ENCODE measurements around the gene RANBP6. TPM values are rescaled to one million over a fixed set of nuclear protein-coding genes. Genes with fewer than 3 reads are reported as not detected.

RANBP6 gene
- total and polyA plus RNA-seq, 4 donors = 5.8 to 19.5 (median 12.3) TPM

DNA sequence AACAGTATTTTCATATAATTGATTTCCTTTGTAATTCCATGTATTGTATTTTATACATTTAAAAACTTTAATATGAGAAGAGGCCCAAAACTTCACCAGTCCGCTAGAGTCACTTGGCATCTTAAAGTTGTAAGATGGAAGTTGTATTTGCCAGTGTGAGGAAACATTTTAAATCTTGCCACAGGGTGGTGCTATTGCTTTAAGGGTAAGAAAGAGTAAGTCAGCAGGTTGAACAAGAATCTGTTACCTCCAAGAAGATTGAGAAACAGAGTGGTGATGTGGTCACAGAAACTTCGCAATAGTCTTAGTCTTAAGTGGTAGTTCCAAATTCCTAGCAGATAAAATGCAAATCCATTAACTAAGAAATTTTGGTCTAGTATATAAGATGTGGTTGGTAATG lies 39.8 kb upstream of the RANBP6 start:
- no peaks in the 10 kb centered on the region for H3K27me3 ChIP-seq (ENCODE audit: control insufficient read depth in 3 of 3, insufficient read depth in 3 of 3, low read length in 2 of 3)
- 18 to 29% methylated on average over 2 of the region's 2 CpGs for WGBS, 2 donors
- H3K27ac ChIP-seq (ENCODE audit: low read depth in 1 of 2, low read length in 1 of 2) = no peak overlapping the region
- ATAC-seq (ENCODE audit: insufficient read depth, low FRiP score) (peak; percentile 89), DNase-seq (peak; percentile 24 to 83 (median 55))
- H3K4me1 ChIP-seq (ENCODE audit: control insufficient read depth in 5 of 5, insufficient read depth in 5 of 5, low read length in 5 of 5) = no peaks in the 10 kb centered on the region
- H3K36me3 ChIP-seq (ENCODE audit: control insufficient read depth in 4 of 4, insufficient read depth in 4 of 4, low read length in 4 of 4) = no peaks in the 10 kb centered on the region
- H3K9me3 ChIP-seq (ENCODE audit: control insufficient read depth in 4 of 4, insufficient read depth in 3 of 4, low read length in 3 of 4) = no peaks in the 10 kb centered on the region
- TF ChIP-seq, protein P1, sequence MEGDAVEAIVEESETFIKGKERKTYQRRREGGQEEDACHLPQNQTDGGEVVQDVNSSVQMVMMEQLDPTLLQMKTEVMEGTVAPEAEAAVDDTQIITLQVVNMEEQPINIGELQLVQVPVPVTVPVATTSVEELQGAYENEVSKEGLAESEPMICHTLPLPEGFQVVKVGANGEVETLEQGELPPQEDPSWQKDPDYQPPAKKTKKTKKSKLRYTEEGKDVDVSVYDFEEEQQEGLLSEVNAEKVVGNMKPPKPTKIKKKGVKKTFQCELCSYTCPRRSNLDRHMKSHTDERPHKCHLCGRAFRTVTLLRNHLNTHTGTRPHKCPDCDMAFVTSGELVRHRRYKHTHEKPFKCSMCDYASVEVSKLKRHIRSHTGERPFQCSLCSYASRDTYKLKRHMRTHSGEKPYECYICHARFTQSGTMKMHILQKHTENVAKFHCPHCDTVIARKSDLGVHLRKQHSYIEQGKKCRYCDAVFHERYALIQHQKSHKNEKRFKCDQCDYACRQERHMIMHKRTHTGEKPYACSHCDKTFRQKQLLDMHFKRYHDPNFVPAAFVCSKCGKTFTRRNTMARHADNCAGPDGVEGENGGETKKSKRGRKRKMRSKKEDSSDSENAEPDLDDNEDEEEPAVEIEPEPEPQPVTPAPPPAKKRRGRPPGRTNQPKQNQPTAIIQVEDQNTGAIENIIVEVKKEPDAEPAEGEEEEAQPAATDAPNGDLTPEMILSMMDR (IDR thresholded peaks at IDR 0.05; ENCODE audit: control extremely low read depth, extremely low read depth) = peak; percentile 70
- H3K4me3 ChIP-seq = no peak overlapping the region
- H3K9ac ChIP-seq (ENCODE audit: insufficient read depth in 1 of 2, low read length in 2 of 2) = no peak overlapping the region

DNA sequence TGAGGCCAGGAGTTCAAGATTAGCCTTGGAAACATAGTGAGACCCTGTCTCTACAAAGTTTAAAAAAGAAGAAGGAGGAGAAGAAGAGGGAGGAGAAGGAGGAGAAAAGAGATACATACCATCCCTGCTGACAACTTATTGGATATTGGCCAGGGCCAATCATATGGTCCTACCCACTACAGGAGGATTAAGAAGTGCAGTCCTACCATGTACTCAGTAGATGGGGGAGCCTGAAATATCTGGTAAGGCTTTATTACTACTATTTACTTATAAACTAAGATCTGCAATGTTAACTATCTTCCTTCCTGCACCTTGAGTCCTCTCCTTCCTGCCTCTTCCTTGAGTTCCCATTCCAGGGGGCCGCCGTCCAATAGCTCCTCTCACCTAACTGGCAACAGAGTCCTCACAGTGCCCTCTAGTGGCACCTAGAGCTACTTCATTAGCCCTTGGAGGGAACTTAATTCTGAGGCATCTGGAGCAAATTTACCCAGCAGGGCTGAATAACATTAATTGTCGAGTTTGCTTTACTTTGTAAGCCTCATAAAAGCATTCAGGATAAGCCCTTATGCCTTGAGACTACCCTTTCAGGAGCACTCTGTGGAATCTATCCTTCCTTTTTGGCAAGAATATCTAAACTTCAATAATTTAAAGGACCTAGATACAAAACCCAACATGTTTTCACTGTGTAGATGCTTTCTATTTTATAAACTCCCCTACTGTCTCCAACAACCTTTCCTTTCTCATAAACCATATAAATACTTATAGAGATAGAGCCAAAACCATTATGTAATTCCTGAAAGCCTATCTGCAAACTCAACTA lies 39.1 kb upstream of the RANBP6 start:
- Histone ChIP-seq H3K27ac (ENCODE audit: low read depth in 1 of 2, low read length in 1 of 2) (no peak overlapping the region), H3K9ac (ENCODE audit: insufficient read depth in 1 of 2, low read length in 2 of 2) (no peak overlapping the region), H3K27me3 (ENCODE audit: control insufficient read depth in 3 of 3, insufficient read depth in 3 of 3, low read length in 2 of 3) (no peaks in the 10 kb centered on the region), H3K9me3 (ENCODE audit: control insufficient read depth in 4 of 4, insufficient read depth in 3 of 4, low read length in 3 of 4) (no peaks in the 10 kb centered on the region), H3K4me1 (ENCODE audit: control insufficient read depth in 5 of 5, insufficient read depth in 5 of 5, low read length in 5 of 5) (no peaks in the 10 kb centered on the region), H3K4me3 (no peak overlapping the region), H3K36me3 (ENCODE audit: control insufficient read depth in 4 of 4, insufficient read depth in 4 of 4, low read length in 4 of 4) (no peaks in the 10 kb centered on the region)
- WGBS, 2 donors = 6 to 7% methylated on average over 3 of the region's 3 CpGs
- TF ChIP-seq, protein P1 (IDR thresholded peaks at IDR 0.05; ENCODE audit: control extremely low read depth, extremely low read depth) = peak; percentile 56
- ATAC-seq (ENCODE audit: insufficient read depth, low FRiP score) = peak; percentile 78
- peak; percentile 59 to 71 (median 64) for DNase-seq

- 64 to 80% methylated on average over 2 of the region's 2 CpGs for WGBS, 2 donors
- H3K4me1 ChIP-seq (ENCODE audit: control insufficient read depth in 5 of 5, insufficient read depth in 5 of 5, low read length in 5 of 5) = no peaks in the 10 kb centered on the region
- no peaks in the 10 kb centered on the region for H3K27me3 ChIP-seq (ENCODE audit: control insufficient read depth in 3 of 3, insufficient read depth in 3 of 3, low read length in 2 of 3)
- no peak for DNase-seq
- H3K9ac ChIP-seq (ENCODE audit: insufficient read depth in 1 of 2, low read length in 2 of 2) = no peak overlapping the region
- H3K9me3 ChIP-seq (ENCODE audit: control insufficient read depth in 4 of 4, insufficient read depth in 3 of 4, low read length in 3 of 4) = no peaks in the 10 kb centered on the region
- no peak for ATAC-seq (ENCODE audit: insufficient read depth, low FRiP score)
- TF ChIP-seq, protein P1 (IDR thresholded peaks at IDR 0.05; ENCODE audit: control extremely low read depth, extremely low read depth) = no peak
- H3K27ac ChIP-seq (ENCODE audit: low read depth in 1 of 2, low read length in 1 of 2) = no peak overlapping the region
- H3K4me3 ChIP-seq = no peak overlapping the region
- no peaks in the 10 kb centered on the region for H3K36me3 ChIP-seq (ENCODE audit: control insufficient read depth in 4 of 4, insufficient read depth in 4 of 4, low read length in 4 of 4)
Observed at GRCh38 chr9:6052293-6052919, 37.0 kb upstream of the RANBP6 start.

All from lung (tissue), 12 donors.